ENCODE results near the gene PRPF18. TPM values are rescaled to one million over a fixed set of nuclear protein-coding genes. Genes with fewer than 3 reads are reported as not detected.

Gene PRPF18
- total RNA-seq, 1 donor from 2014 or later = 13.4 TPM

GRCh38 chr10:13614530-13615332 is 28.0 kb downstream of the PRPF18 start:
- Mint-ChIP-seq H3K36me3 (ENCODE audit: low read depth) (peaks cover 19% of the 10 kb centered on the region), H3K27me3 (ENCODE audit: low read depth) (no peaks in the 10 kb centered on the region), H3K27ac (ENCODE audit: unreplicated experiment) (peak overlapping the region; percentile 94), H3K9me3 (ENCODE audit: low read depth) (no peaks in the 10 kb centered on the region), H3K4me1 (ENCODE audit: low read depth) (peaks cover 45% of the 10 kb centered on the region), H3K4me3 (ENCODE audit: unreplicated experiment) (no peak overlapping the region)
- peak; percentile 34 for TF ChIP-seq CTCF (IDR thresholded peaks at IDR 0.05)
- DNase-seq (ENCODE audit: low spot score) = no peak

- Mint-ChIP-seq H3K27me3 (ENCODE audit: low read depth) (no peaks in the 10 kb centered on the region), H3K4me3 (ENCODE audit: unreplicated experiment) (no peak overlapping the region), H3K27ac (ENCODE audit: unreplicated experiment) (peak overlapping the region; percentile 94), H3K36me3 (ENCODE audit: low read depth) (peaks cover 18% of the 10 kb centered on the region), H3K9me3 (ENCODE audit: low read depth) (no peaks in the 10 kb centered on the region), H3K4me1 (ENCODE audit: low read depth) (peaks cover 45% of the 10 kb centered on the region)
- no peak for DNase-seq (ENCODE audit: low spot score)
- TF ChIP-seq CTCF (IDR thresholded peaks at IDR 0.05) = no peak
These were observed 29.0 kb downstream of the PRPF18 start for GRCh38 chr10:13615650-13616300.

- no peak for TF ChIP-seq CTCF (IDR thresholded peaks at IDR 0.05)
- Mint-ChIP-seq H3K27ac (ENCODE audit: unreplicated experiment) (peak overlapping the region; percentile 60), H3K9me3 (ENCODE audit: low read depth) (no peaks in the 10 kb centered on the region), H3K4me3 (ENCODE audit: unreplicated experiment) (no peak overlapping the region), H3K4me1 (ENCODE audit: low read depth) (peaks cover 45% of the 10 kb centered on the region), H3K36me3 (ENCODE audit: low read depth) (peaks cover 18% of the 10 kb centered on the region), H3K27me3 (ENCODE audit: low read depth) (no peaks in the 10 kb centered on the region)
- DNase-seq (ENCODE audit: low spot score) = no peak
These were observed 30.4 kb downstream of the PRPF18 start for GRCh38 chr10:13617116-13617515.

- peaks cover 13% of the 10 kb centered on the region for H3K36me3 Mint-ChIP-seq (ENCODE audit: low read depth)
- TF ChIP-seq CTCF (IDR thresholded peaks at IDR 0.05) = no peak
- H3K4me1 Mint-ChIP-seq (ENCODE audit: low read depth) = peaks cover 12% of the 10 kb centered on the region
- no peak overlapping the region for H3K4me3 Mint-ChIP-seq (ENCODE audit: unreplicated experiment)
- H3K27ac Mint-ChIP-seq (ENCODE audit: unreplicated experiment) = no peak overlapping the region
- no peak for DNase-seq (ENCODE audit: low spot score)
- H3K27me3 Mint-ChIP-seq (ENCODE audit: low read depth) = no peaks in the 10 kb centered on the region
- no peaks in the 10 kb centered on the region for H3K9me3 Mint-ChIP-seq (ENCODE audit: low read depth)
These were observed 35.2 kb downstream of the PRPF18 start for GRCh38 chr10:13621931-13622330.

- H3K9me3 Mint-ChIP-seq (ENCODE audit: low read depth) = no peaks in the 10 kb centered on the region
- H3K27me3 Mint-ChIP-seq (ENCODE audit: low read depth) = no peaks in the 10 kb centered on the region
- peaks cover 6% of the 10 kb centered on the region for H3K36me3 Mint-ChIP-seq (ENCODE audit: low read depth)
- no peak for TF ChIP-seq CTCF (IDR thresholded peaks at IDR 0.05)
- no peak overlapping the region for H3K27ac Mint-ChIP-seq (ENCODE audit: unreplicated experiment)
- peaks cover 4% of the 10 kb centered on the region for H3K4me1 Mint-ChIP-seq (ENCODE audit: low read depth)
- no peak for DNase-seq (ENCODE audit: low spot score)
- no peak overlapping the region for H3K4me3 Mint-ChIP-seq (ENCODE audit: unreplicated experiment)
These were observed 37.9 kb downstream of the PRPF18 start for GRCh38 chr10:13624630-13625029.
